Measurements from ENCODE around the gene UAP1.

GRCh38 chr1:162621256-162621655 lies 59.7 kb downstream of the UAP1 start:
- no peak for TF ChIP-seq CTCF (IDR thresholded peaks at IDR 0.05)
- TF ChIP-seq ZFX (IDR thresholded peaks at IDR 0.05; ENCODE audit: borderline replicate concordance): no peak

Measured in 22Rv1 (cell line).